ENCODE measurements around the gene FOXE1. TPM values are rescaled to one million over a fixed set of nuclear protein-coding genes. Genes with fewer than 3 reads are reported as not detected.

The FOXE1 gene
- total RNA-seq, 1 donor from 2014 or later = not detected

GRCh38 chr9:97819735-97820134 is 33.3 kb upstream of the FOXE1 start:
- no peaks in the 10 kb centered on the region for H3K36me3 ChIP-seq
- no peak for DNase-seq (ENCODE audit: low spot score in 2 of 2)
- peaks cover 0 to 8% of the 10 kb centered on the region in 2 donors for H3K9me3 ChIP-seq
- no peaks in the 10 kb centered on the region for H3K27me3 ChIP-seq
- TF ChIP-seq CTCF (IDR thresholded peaks at IDR 0.05) = no peak
- H3K4me1 ChIP-seq = no peaks in the 10 kb centered on the region
- H3K27ac ChIP-seq = no peak overlapping the region
- intact Hi-C loops (cut with DNase I) = no loop called here
- no peak overlapping the region for H3K4me3 ChIP-seq

GRCh38 chr9:97820373-97820772 is 32.7 kb upstream of the FOXE1 start:
- intact Hi-C loops (cut with DNase I) = no loop called here
- DNase-seq (ENCODE audit: low spot score in 2 of 2) = no peak
- H3K36me3 ChIP-seq = no peaks in the 10 kb centered on the region
- no peak for TF ChIP-seq CTCF (IDR thresholded peaks at IDR 0.05)
- H3K4me3 ChIP-seq = no peak overlapping the region
- H3K9me3 ChIP-seq = peaks cover 0 to 8% of the 10 kb centered on the region in 2 donors
- no peaks in the 10 kb centered on the region for H3K27me3 ChIP-seq
- H3K27ac ChIP-seq = no peak overlapping the region
- no peaks in the 10 kb centered on the region for H3K4me1 ChIP-seq

GRCh38 chr9:97830884-97831829 is 21.9 kb upstream of the FOXE1 start:
- H3K36me3 ChIP-seq = no peaks in the 10 kb centered on the region
- no peaks in the 10 kb centered on the region for H3K9me3 ChIP-seq
- TF ChIP-seq CTCF (IDR thresholded peaks at IDR 0.05) = no peak
- H3K4me3 ChIP-seq = no peak overlapping the region
- DNase-seq (ENCODE audit: low spot score in 2 of 2) = no peak
- intact Hi-C loops (cut with DNase I) = no loop called here
- H3K4me1 ChIP-seq = no peaks in the 10 kb centered on the region
- no peak overlapping the region for H3K27ac ChIP-seq
- H3K27me3 ChIP-seq = no peaks in the 10 kb centered on the region

DNA sequence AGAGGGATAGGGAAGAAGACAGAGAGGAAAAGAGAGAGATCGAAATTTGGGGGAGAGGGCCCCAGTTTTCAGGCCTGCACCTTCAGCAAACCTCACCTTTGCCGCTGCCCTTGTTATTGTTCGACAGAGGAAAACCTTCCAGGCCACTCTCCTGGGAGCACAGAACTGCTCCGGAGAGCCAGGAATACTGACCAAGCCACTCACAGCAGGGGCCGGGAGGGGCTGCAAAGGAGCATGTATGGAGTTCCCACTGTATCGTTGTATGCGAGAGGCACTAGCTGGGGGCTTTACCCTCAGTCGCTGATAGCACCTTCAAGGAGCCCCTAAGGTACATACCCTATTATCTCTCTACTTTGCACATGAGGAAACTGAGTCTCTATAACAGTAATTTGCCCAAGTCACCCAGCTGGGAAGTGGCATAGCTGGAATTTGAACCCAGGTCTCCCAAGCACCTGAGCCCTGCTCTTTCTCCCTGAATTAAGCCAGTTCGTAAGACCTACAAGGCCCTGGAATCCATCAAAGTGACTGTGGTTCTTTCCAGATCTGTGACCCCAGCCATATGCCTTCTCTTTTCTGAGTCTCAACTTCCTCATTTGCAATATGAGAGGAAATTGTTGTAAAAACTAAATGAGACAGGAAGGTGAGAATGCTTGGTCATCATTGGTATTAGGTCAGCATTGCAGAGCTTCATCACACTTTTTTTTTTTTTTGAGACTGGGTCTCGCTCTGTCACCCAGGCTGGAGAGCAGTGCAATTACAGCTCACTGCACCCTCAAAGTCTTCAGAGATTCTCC is 21.0 kb upstream of the FOXE1 start:
- Histone ChIP-seq H3K4me1 (no peaks in the 10 kb centered on the region), H3K4me3 (no peak overlapping the region), H3K36me3 (no peaks in the 10 kb centered on the region), H3K27ac (no peak overlapping the region), H3K27me3 (no peaks in the 10 kb centered on the region), H3K9me3 (no peaks in the 10 kb centered on the region)
- intact Hi-C loops (cut with DNase I) = no loop called here
- TF ChIP-seq CTCF (IDR thresholded peaks at IDR 0.05) = no peak
- DNase-seq (ENCODE audit: low spot score in 2 of 2) = no peak

GRCh38 chr9:97840521-97840920 is 12.5 kb upstream of the FOXE1 start:
- H3K4me3 ChIP-seq = no peak overlapping the region
- DNase-seq (ENCODE audit: low spot score in 2 of 2) = no peak
- H3K9me3 ChIP-seq = no peaks in the 10 kb centered on the region
- intact Hi-C loops (cut with DNase I) = no loop called here
- TF ChIP-seq CTCF (IDR thresholded peaks at IDR 0.05) = no peak
- no peaks in the 10 kb centered on the region for H3K4me1 ChIP-seq
- H3K27ac ChIP-seq = no peak overlapping the region
- H3K36me3 ChIP-seq = no peaks in the 10 kb centered on the region
- H3K27me3 ChIP-seq = no peaks in the 10 kb centered on the region

All from ascending aorta (tissue), 2 donors.